Activated T-helper 2 cell treated with anti-CD3 and anti-CD28 coated beads, Interferon-gamma antibody, Interleukin-2, Interleukin-4, amounts not matched to agents 10 μg/mL and 5 μg/mL and 100 μg/mL, durations not matched to agents 14 hours and 24 hours and 36 hours (primary cell): Measurements from ENCODE around the gene SFXN4. TPM values are rescaled to one million over a fixed set of nuclear protein-coding genes. Genes with fewer than 3 reads are reported as not detected.
"Not testable (repeated sequence)": the region's sequence is repeated elsewhere in the genome, so short reads cannot be mapped to it uniquely, and the experiment has no call there.

Experiments used
- DNase-seq: peaks from one replicate; pipeline ENCODE4 v3.0.0; 2021; ENCODE audit warnings: low spot score
- H3K27ac Mint-ChIP-seq: one replicate; pipeline ENCODE4 v1.8.0; 2021; ENCODE audit warnings: mixed read lengths
- H3K27me3 Mint-ChIP-seq: one replicate; pipeline ENCODE4 v1.8.0; 2021; ENCODE audit warnings: low read depth, mixed read lengths
- H3K36me3 Mint-ChIP-seq: one replicate; pipeline ENCODE4 v1.8.0; 2021; ENCODE audit warnings: low read depth, mixed read lengths
- H3K4me1 Mint-ChIP-seq: one replicate; pipeline ENCODE4 v1.8.0; 2021; ENCODE audit warnings: low read depth, mixed read lengths
- H3K4me3 Mint-ChIP-seq: one replicate; pipeline ENCODE4 v1.8.0; 2021; ENCODE audit warnings: low read depth, mild to moderate bottlenecking, moderate library complexity, mixed read lengths
- H3K9me3 Mint-ChIP-seq: one replicate; pipeline ENCODE4 v1.8.0; 2021; ENCODE audit warnings: mixed read lengths
- intact Hi-C: fragments of 100-400 bp; cut with micrococcal nuclease; formaldehyde crosslinking; loops from one replicate; pipeline ENCODE4 v1.15.1; 2023
- total RNA-seq: library from RNA; stranded (reverse); gene quantifications from 2 replicates; pipeline ENCODE4 v1.2.3, GENCODE V29; 2022

The SFXN4 gene
- total RNA-seq, 1 donor from 2014 or later: 43.5 TPM

GRCh38 chr10:119151601-119152000 is 13.9 kb downstream of the SFXN4 start:
- H3K9me3 Mint-ChIP-seq, DNase-seq, H3K27me3 Mint-ChIP-seq, intact Hi-C loops, H3K27ac Mint-ChIP-seq, H3K4me1 Mint-ChIP-seq, H3K4me3 Mint-ChIP-seq: not testable (repeated sequence)
- peaks cover 60% of the 10 kb centered on the region for H3K36me3 Mint-ChIP-seq

DNA sequence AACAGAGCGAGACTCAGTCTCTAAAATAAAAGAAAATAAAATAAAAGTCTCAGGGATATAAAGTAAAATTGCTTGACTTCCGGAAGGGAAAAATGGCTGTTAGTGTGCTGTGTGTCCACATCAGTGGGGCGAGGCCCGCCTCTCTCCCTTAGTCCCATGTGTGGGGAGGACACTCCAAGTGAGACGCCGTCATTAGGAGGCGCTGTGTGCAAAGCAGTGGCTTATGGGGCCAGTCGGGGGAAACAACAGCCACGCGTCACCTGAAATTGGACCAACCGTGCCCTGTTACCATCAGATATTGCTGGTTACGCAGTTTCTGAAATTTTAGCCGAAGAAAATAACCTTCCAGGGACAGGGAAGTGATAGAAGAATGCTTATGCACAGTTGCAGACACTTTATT is 15.8 kb downstream of the SFXN4 start:
- H3K36me3 Mint-ChIP-seq: peaks cover 48% of the 10 kb centered on the region
- no peak for DNase-seq
- intact Hi-C loops: no loop called here
- H3K4me1 Mint-ChIP-seq: no peaks in the 10 kb centered on the region
- H3K4me3 Mint-ChIP-seq: no peak overlapping the region
- no peaks in the 10 kb centered on the region for H3K9me3 Mint-ChIP-seq
- H3K27me3 Mint-ChIP-seq: no peaks in the 10 kb centered on the region
- H3K27ac Mint-ChIP-seq: no peak overlapping the region

DNA sequence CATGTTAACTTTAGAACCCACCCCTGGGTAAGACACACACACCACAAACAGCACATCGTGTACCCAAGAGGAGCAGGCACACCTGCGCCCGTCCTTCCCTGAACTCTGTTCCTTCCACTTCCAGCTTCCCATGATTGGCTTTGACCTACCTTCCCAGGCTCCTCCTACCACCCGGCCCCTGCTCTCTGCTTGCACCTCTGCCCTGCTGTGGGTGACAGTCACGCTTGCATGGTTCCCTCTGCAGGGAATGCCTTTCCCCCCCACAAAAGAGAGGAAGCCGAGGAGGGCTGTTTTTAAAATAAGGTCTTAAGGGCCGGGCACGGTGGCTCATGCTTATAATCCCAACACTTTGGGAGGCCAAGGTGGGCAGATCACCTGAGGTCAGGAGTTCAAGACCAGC is 16.4 kb downstream of the SFXN4 start:
- intact Hi-C loops: no loop called here
- no peaks in the 10 kb centered on the region for H3K27me3 Mint-ChIP-seq
- H3K27ac Mint-ChIP-seq: no peak overlapping the region
- H3K36me3 Mint-ChIP-seq: peaks cover 42% of the 10 kb centered on the region
- H3K4me3 Mint-ChIP-seq: no peak overlapping the region
- no peaks in the 10 kb centered on the region for H3K4me1 Mint-ChIP-seq
- DNase-seq: no peak
- H3K9me3 Mint-ChIP-seq: no peaks in the 10 kb centered on the region

DNA sequence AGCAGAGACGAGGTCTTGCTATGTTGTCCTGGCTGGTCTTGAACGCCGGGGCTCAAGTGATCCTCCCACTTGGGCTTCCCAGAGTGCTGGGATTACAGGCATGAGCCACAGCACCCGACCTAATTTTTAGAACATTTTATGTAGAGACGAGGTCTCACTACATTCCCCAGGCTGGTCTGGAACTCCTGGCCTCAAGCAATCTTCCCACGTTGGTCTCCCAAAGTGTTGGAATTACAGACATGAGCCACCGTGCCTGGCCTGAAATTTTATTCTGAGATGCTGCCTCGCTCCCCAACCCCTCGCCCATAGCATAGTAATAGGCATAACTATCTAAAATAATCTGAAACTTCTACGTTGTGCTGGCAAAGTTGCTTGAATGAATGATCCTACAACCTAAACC is 21.9 kb downstream of the SFXN4 start:
- Mint-ChIP-seq H3K27ac (no peak overlapping the region), H3K4me3 (no peak overlapping the region), H3K4me1 (peaks cover 3% of the 10 kb centered on the region), H3K27me3 (no peaks in the 10 kb centered on the region), H3K36me3 (peaks cover 45% of the 10 kb centered on the region), H3K9me3 (no peaks in the 10 kb centered on the region)
- intact Hi-C loops: no loop called here
- no peak for DNase-seq

DNA sequence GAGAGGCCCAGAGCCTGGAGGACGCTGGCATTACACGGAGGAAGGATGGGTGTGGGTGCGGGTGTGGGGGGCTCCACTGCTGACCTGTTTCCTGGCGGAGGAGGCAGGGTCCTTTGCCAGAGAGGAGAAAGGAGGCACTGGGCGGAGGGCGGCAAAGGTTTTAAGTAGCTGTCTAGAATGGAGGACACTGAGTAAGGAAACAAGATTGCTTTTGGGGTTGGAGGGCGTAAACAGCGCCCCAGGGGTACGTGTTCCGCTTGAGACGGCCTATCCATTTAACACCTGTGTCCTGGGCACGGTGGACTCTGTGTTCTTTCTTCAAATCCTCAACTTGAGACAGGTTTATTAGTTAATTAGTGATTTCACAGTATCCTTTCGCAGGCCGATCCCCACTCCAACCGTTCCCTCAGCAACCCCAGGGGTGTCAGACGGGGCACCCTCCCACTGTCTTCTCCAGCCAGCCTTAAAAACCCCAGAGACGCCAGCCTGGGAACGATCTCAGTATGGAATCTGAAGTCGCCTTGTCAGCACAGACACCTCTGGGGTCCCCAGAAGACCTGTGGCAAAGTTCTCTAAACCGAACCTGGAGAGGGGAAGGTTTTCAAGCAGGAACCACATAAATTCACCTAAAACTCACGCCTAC is 24.8 kb downstream of the SFXN4 start:
- DNase-seq: no peak

GRCh38 chr10:119139464-119140067 is 25.9 kb downstream of the SFXN4 start:
- peaks cover 54% of the 10 kb centered on the region for H3K36me3 Mint-ChIP-seq
- intact Hi-C loops: loop anchor here (10.0 kb wide), 2 partner anchors 355 to 455 kb away; partner anchors contain the start of gene TIAL1

More for the DNA sequence above, 24.8 kb downstream of the SFXN4 start:
- intact Hi-C loops: no loop called here
- no peaks in the 10 kb centered on the region for H3K27me3 Mint-ChIP-seq
- peaks cover 11% of the 10 kb centered on the region for H3K4me1 Mint-ChIP-seq
- no peak overlapping the region for H3K4me3 Mint-ChIP-seq
- peaks cover 48% of the 10 kb centered on the region for H3K36me3 Mint-ChIP-seq
- H3K27ac Mint-ChIP-seq: peak overlapping the region; percentile 17
- no peaks in the 10 kb centered on the region for H3K9me3 Mint-ChIP-seq

DNA sequence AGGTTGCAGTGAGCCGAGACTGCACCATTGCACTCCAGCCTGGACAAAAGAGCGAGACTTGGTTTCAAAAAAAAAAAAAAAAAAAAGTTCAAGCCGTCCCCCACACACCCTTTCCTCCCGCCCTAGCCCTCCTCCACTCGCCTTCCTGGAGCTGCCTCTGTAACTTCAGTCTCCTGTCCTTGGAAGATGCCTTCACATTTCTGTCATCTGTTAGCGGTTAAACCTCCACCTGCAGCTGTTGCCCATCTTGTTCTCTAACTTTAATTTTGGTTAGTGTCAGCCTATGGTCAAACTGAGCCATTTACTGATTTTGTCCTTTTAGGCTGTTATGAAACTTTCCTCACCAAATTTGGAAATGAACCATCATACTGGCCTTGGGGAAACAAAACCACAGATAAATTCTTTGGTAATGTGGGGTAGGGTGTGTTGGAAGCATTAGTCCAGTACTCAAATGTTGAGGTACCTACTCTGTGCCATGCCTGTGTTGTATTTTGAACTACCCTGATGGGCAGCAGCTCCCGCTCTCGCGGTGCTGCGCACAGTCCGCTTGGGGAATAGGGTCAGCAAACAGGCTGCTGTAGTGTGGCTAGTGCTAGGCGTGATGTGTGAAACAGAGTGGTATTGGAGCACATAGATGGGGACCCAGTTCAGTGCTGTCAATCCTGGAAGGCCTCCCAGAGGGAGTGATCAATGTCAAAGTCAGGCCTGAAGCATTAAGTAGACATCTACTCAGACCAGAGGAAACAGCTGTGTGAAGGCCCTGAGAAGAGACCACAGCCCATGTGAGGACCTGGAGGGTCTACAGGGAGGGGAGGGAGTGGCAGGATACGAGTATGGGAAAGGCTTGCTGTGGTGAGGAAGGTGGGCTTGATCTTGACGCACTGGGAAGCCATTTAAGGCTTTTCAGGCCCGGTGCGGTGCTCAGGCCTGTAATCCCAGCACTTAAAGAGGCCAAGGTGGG is 26.9 kb downstream of the SFXN4 start:
- peaks cover 24% of the 10 kb centered on the region for H3K4me1 Mint-ChIP-seq
- DNase-seq: no peak
- H3K9me3 Mint-ChIP-seq: no peaks in the 10 kb centered on the region
- H3K27me3 Mint-ChIP-seq: no peaks in the 10 kb centered on the region
- intact Hi-C loops: loop anchor here (10.0 kb wide), 2 partner anchors 356 to 456 kb away; partner anchors contain the start of gene TIAL1
- H3K27ac Mint-ChIP-seq: no peak overlapping the region
- no peak overlapping the region for H3K4me3 Mint-ChIP-seq
- peaks cover 57% of the 10 kb centered on the region for H3K36me3 Mint-ChIP-seq

More at GRCh38 chr10:119139464-119140067, 25.9 kb downstream of the SFXN4 start:
- H3K9me3 Mint-ChIP-seq: no peaks in the 10 kb centered on the region
- H3K4me3 Mint-ChIP-seq: no peak overlapping the region
- peaks cover 18% of the 10 kb centered on the region for H3K4me1 Mint-ChIP-seq
- peak overlapping the region; percentile 1 for H3K27ac Mint-ChIP-seq
- no peaks in the 10 kb centered on the region for H3K27me3 Mint-ChIP-seq
- DNase-seq: peak; percentile 41

DNA sequence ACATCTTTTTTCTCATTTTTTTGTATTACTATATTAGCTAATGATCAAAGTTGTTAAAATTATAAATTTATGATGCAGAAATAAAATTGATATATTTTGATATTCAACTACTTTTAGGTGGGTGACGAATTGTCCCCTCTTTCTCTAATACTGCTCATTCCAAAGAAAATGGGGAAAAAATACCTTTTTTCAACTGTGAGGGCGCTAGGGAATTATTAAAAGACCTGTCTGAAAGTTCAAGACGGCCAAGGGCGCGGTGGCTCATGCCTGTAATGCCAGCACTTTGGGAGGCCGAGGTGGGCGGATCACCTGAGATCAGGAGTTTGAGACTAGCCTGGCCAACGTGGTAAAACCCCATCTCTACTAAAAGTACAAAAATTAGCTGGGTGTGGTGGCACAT is 27.6 kb downstream of the SFXN4 start:
- Mint-ChIP-seq H3K36me3 (peaks cover 60% of the 10 kb centered on the region), H3K4me1 (peaks cover 30% of the 10 kb centered on the region)
- intact Hi-C loops: loop anchor here (10.0 kb wide), 2 partner anchors 357 to 457 kb away; partner anchors contain the start of gene TIAL1
- not testable (repeated sequence) for H3K27me3 Mint-ChIP-seq, DNase-seq, H3K27ac Mint-ChIP-seq, H3K4me3 Mint-ChIP-seq, H3K9me3 Mint-ChIP-seq

DNA sequence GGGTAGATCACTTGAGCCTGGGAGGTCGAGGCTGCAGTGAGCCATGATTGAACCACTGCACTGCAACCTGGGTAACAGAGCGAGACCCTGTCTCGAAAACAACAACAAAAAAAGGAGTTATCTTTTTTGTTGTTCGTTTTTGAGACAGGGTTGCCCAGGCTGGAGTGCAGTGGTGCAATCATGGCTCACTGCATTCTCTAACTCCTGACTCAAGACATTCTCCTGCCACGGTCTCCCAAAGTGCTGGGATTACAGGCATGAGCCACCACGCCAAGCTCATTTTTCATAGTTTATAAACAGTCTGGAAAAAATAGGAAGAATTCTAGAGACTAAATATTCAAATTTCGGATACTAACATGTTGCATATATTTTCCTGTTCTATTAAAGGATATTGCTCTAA is 29.4 kb downstream of the SFXN4 start:
- Mint-ChIP-seq H3K9me3 (no peaks in the 10 kb centered on the region), H3K27ac (no peak overlapping the region), H3K27me3 (no peaks in the 10 kb centered on the region), H3K4me1 (peaks cover 45% of the 10 kb centered on the region), H3K4me3 (no peak overlapping the region), H3K36me3 (peaks cover 69% of the 10 kb centered on the region)
- no peak for DNase-seq
- intact Hi-C loops: loop anchor here (10.0 kb wide), 2 partner anchors 359 to 459 kb away; partner anchors contain the start of gene TIAL1

DNA sequence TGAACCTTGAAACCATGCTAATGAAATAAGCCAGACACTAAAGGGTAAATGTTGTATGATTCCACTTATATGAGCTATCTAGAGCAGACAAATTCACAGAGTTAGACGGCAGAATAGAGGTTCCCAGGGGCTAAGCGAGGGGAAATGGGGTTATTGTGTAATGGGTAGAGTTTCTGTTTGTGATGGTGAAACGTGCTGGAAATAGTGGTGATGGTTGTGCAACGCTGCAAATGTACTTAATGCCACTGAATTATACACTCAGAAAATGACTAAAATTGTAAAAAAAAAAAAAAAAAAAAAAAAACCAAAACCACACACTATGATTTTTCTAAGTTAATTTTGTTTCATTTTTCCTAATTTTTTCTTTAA is 30.0 kb downstream of the SFXN4 start:
- Mint-ChIP-seq H3K27ac (peak overlapping the region; percentile 84), H3K4me3 (peak overlapping the region; percentile 18), H3K27me3 (no peaks in the 10 kb centered on the region), H3K4me1 (peaks cover 51% of the 10 kb centered on the region), H3K36me3 (peaks cover 69% of the 10 kb centered on the region), H3K9me3 (no peaks in the 10 kb centered on the region)
- intact Hi-C loops: loop anchor here (1.0 to 10.0 kb wide), 3 partner anchors 41 to 459 kb away; partner anchors contain the start of gene TIAL1
- no peak for DNase-seq

DNA sequence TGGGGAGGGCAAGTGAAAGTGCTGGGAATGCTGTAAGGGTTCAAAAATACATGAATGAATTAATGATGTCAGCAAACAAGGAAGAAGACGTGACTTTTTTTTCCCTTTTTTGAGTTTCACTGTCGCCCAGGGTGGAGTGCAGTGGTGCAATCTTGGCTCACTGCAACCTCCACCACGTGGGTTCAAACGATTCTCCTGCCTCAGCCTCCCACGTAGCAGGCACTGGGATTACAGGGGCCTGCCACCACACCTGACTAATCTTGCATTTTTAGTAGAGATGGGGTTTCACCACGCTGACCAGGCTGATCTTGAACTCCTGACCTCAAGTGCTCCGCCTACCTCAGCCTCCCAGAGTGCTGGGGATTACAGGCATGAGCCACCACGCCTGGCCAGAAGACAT is 31.6 kb downstream of the SFXN4 start:
- DNase-seq: no peak
- Mint-ChIP-seq H3K4me1 (peaks cover 63% of the 10 kb centered on the region), H3K36me3 (peaks cover 73% of the 10 kb centered on the region), H3K27me3 (no peaks in the 10 kb centered on the region), H3K4me3 (peak overlapping the region; percentile 58), H3K27ac (peak overlapping the region; percentile 91), H3K9me3 (no peaks in the 10 kb centered on the region)
- intact Hi-C loops: loop anchor here (1.0 to 10.0 kb wide), 5 partner anchors 54 to 461 kb away; partner anchors contain the start of genes EIF3A and TIAL1

DNA sequence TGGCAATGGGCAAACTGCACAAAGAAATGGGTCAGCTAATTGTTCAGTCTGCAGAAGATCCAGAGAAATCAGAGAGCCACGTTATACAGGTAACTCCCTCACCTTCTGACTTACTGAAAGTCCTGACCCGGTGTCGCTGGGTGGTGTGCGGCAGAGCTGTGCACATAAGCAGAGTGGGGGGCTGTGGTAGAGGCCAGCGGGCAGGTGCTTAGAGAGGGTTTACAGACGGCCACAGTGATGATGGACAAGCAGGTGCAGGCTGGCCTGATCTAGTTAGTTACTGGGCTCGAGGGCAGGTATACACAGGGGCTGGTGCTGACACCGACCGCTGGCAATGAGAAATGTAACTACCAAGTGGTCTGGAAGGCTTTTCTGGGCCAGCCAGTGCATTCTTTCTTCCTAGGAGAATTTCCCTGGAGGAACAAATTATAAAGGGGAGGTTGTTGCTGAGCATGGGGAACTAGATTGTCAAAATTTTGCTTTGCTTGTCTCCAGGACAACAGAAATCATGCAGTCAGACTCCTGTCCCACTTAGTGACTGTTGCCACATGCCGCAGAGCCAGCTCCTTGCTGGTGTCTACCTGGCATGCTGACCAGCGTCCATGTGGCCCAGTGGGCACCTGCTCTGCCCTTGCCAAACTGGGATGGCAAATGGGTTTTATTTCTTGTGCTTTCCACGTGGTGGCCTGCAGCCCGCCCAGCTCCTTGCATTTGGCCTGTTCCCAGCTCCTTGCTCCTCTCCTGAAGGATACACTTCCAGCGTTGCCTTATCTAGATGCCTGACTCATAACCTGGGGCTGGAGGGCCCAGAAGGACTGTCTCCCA is 32.8 kb downstream of the SFXN4 start:
- Mint-ChIP-seq H3K4me1 (peaks cover 64% of the 10 kb centered on the region), H3K36me3 (peaks cover 75% of the 10 kb centered on the region), H3K4me3 (peak overlapping the region; percentile 82), H3K27ac (peak overlapping the region; percentile 94), H3K9me3 (no peaks in the 10 kb centered on the region), H3K27me3 (no peaks in the 10 kb centered on the region)
- no peak for DNase-seq
- intact Hi-C loops: loop anchor here (1.0 to 10.0 kb wide), 5 partner anchors 28 to 462 kb away; partner anchors contain the start of genes DENND10 and TIAL1
